ENCODE measurements around the gene ABHD2. TPM values are rescaled to one million over a fixed set of nuclear protein-coding genes. Genes with fewer than 3 reads are reported as not detected.

ABHD2 gene
- total and polyA plus RNA-seq, 8 donors, result 7.9 to 151 (median 117) TPM

GRCh38 chr15:89164712-89165211 lies 76.5 kb downstream of the ABHD2 start:
- ATAC-seq, result peak in 3 of 4 donors; percentile 48 to 69 (median 67)
- Histone ChIP-seq H3K27ac (peak overlapping the region in 1 of 4 donors; percentile 44), H3K9me3 (no peaks in the 10 kb centered on the region), H3K27me3 (no peaks in the 10 kb centered on the region), H3K36me3 (peaks cover 0 to 4% (median 0%) of the 10 kb centered on the region in 3 donors), H3K4me3 (no peak overlapping the region), H3K4me1 (peaks cover 37 to 44% (median 38%) of the 10 kb centered on the region in 3 donors)
- FAIRE-seq, result no peak
- TF ChIP-seq, protein P1, sequence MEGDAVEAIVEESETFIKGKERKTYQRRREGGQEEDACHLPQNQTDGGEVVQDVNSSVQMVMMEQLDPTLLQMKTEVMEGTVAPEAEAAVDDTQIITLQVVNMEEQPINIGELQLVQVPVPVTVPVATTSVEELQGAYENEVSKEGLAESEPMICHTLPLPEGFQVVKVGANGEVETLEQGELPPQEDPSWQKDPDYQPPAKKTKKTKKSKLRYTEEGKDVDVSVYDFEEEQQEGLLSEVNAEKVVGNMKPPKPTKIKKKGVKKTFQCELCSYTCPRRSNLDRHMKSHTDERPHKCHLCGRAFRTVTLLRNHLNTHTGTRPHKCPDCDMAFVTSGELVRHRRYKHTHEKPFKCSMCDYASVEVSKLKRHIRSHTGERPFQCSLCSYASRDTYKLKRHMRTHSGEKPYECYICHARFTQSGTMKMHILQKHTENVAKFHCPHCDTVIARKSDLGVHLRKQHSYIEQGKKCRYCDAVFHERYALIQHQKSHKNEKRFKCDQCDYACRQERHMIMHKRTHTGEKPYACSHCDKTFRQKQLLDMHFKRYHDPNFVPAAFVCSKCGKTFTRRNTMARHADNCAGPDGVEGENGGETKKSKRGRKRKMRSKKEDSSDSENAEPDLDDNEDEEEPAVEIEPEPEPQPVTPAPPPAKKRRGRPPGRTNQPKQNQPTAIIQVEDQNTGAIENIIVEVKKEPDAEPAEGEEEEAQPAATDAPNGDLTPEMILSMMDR (IDR thresholded peaks at IDR 0.05), result no peak
- 25 to 26% methylated on average over 7 of the region's 7 CpGs for WGBS, 2 donors
- DNase-seq, result no peak
- intact Hi-C loops (cut with DNase I), result no loop called here

GRCh38 chr15:89165677-89166076 lies 77.4 kb downstream of the ABHD2 start:
- Histone ChIP-seq H3K27ac (peak overlapping the region in 2 of 4 donors; percentile 44 to 61), H3K27me3 (no peaks in the 10 kb centered on the region), H3K4me1 (peaks cover 36 to 44% (median 37%) of the 10 kb centered on the region in 3 donors), H3K9me3 (no peaks in the 10 kb centered on the region), H3K4me3 (no peak overlapping the region), H3K36me3 (peaks cover 0 to 4% (median 0%) of the 10 kb centered on the region in 3 donors)
- TF ChIP-seq, protein P1 (IDR thresholded peaks at IDR 0.05), result no peak
- ATAC-seq (peak in 1 of 4 donors; percentile 3), DNase-seq (no peak), FAIRE-seq (no peak)
- WGBS, 2 donors, result 21% methylated on average over 2 of the region's 2 CpGs
- intact Hi-C loops (cut with DNase I), result no loop called here

GRCh38 chr15:89167267-89168176 lies 79.3 kb downstream of the ABHD2 start:
- intact Hi-C loops (cut with DNase I), result no loop called here
- peak in 1 of 6 donors; percentile 56 for DNase-seq
- 38 to 43% methylated on average over 7 of the region's 7 CpGs for WGBS, 2 donors
- no peak overlapping the region for H3K4me3 ChIP-seq
- TF ChIP-seq, protein P1 (IDR thresholded peaks at IDR 0.05), result no peak
- no peaks in the 10 kb centered on the region for H3K27me3 ChIP-seq
- peaks cover 33 to 48% (median 37%) of the 10 kb centered on the region in 3 donors for H3K4me1 ChIP-seq
- no peaks in the 10 kb centered on the region for H3K9me3 ChIP-seq
- peak overlapping the region in 3 of 4 donors; percentile 20 to 61 (median 56) for H3K27ac ChIP-seq
- peak; percentile 43 to 71 (median 60) for ATAC-seq
- FAIRE-seq, result no peak
- H3K36me3 ChIP-seq, result peaks cover 0 to 5% (median under 1%) of the 10 kb centered on the region in 3 donors

- DNase-seq, result no peak
- Histone ChIP-seq H3K4me1 (peaks cover 33 to 48% (median 37%) of the 10 kb centered on the region in 3 donors), H3K27me3 (no peaks in the 10 kb centered on the region), H3K36me3 (peaks cover 6 to 9% (median 7%) of the 10 kb centered on the region in 3 donors), H3K27ac (peak overlapping the region in 3 of 4 donors; percentile 20 to 61 (median 56)), H3K9me3 (no peaks in the 10 kb centered on the region), H3K4me3 (no peak overlapping the region)
- TF ChIP-seq, protein P1 (IDR thresholded peaks at IDR 0.05), result no peak
- FAIRE-seq, result no peak
- intact Hi-C loops (cut with DNase I), result no loop called here
- no peak for ATAC-seq
Measured at GRCh38 chr15:89168316-89168833, 80.1 kb downstream of the ABHD2 start.
